Neural cell (in vitro differentiated cells): ENCODE measurements around the gene MYLK3.

Experiments used
- EP300 ChIP-seq: fragments of 450-650 bp; conservative IDR thresholded peaks from 2 replicates; pipeline ENCODE4 v1.6.1; 2014; ENCODE audit warnings: antibody characterized with exemption, mild to moderate bottlenecking, moderate library complexity; ENCODE audit not compliant: poor library complexity, severe bottlenecking
- EZH2 ChIP-seq: fragments of 200-600, 300-800 bp; shearing (Covaris generic), sonication (generic); IDR thresholded peaks from 2 replicates; pipeline ENCODE4 v1.6.1; 2014; ENCODE audit warnings: antibody characterized with exemption, low read length, borderline replicate concordance, mild to moderate bottlenecking; ENCODE audit not compliant: insufficient read depth, poor library complexity, severe bottlenecking
- MXI1 ChIP-seq: fragments of 450-650 bp; conservative IDR thresholded peaks from 2 replicates; pipeline ENCODE4 v1.6.1; 2014; ENCODE audit warnings: antibody characterized with exemption, mild to moderate bottlenecking; ENCODE audit not compliant: poor library complexity, severe bottlenecking
- POLR2AphosphoS5 ChIP-seq: IDR thresholded peaks from 2 replicates; pipeline ENCODE4 v1.6.1; 2012
- RAD21 ChIP-seq: fragments of 450-650 bp; conservative IDR thresholded peaks from 2 replicates; pipeline ENCODE4 v1.6.1; 2014; ENCODE audit warnings: antibody characterized with exemption, mild to moderate bottlenecking, moderate library complexity
- SMC3 ChIP-seq: fragments of 450-650 bp; conservative IDR thresholded peaks from 2 replicates; pipeline ENCODE4 v1.6.1; 2014; ENCODE audit warnings: antibody characterized with exemption, mild to moderate bottlenecking, moderate library complexity; ENCODE audit not compliant: poor library complexity
- TAF1 ChIP-seq: IDR thresholded peaks from 2 replicates; pipeline ENCODE4 v1.6.1; 2012; ENCODE audit warnings: low read depth
- TF ChIP-seq, protein P1 (sequence below): fragments of 450-650 bp; IDR thresholded peaks from 2 replicates; pipeline ENCODE4 v1.5.1; 2014; ENCODE audit warnings: antibody characterized with exemption, mild to moderate bottlenecking, moderate library complexity; ENCODE audit not compliant: poor library complexity, severe bottlenecking

GRCh38 chr16:46787909-46788308 is 39.8 kb upstream of the MYLK3 start:
- TF ChIP-seq, protein P1, sequence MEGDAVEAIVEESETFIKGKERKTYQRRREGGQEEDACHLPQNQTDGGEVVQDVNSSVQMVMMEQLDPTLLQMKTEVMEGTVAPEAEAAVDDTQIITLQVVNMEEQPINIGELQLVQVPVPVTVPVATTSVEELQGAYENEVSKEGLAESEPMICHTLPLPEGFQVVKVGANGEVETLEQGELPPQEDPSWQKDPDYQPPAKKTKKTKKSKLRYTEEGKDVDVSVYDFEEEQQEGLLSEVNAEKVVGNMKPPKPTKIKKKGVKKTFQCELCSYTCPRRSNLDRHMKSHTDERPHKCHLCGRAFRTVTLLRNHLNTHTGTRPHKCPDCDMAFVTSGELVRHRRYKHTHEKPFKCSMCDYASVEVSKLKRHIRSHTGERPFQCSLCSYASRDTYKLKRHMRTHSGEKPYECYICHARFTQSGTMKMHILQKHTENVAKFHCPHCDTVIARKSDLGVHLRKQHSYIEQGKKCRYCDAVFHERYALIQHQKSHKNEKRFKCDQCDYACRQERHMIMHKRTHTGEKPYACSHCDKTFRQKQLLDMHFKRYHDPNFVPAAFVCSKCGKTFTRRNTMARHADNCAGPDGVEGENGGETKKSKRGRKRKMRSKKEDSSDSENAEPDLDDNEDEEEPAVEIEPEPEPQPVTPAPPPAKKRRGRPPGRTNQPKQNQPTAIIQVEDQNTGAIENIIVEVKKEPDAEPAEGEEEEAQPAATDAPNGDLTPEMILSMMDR: no peak
- no peak for TF ChIP-seq POLR2AphosphoS5
- no peak for TF ChIP-seq SMC3
- TF ChIP-seq EP300: no peak
- TF ChIP-seq TAF1: no peak
- no peak for TF ChIP-seq EZH2
- TF ChIP-seq MXI1: no peak
- TF ChIP-seq RAD21: no peak
